HG02759 (cell line): ENCODE results near the gene ABI2.
"Not testable (repeated sequence)": the region's sequence is repeated elsewhere in the genome, so short reads cannot be mapped to it uniquely, and the experiment has no call there.

Experiments
- ATAC-seq: cut with Tn5 transposase; IDR thresholded peaks from one replicate; pipeline ENCODE4 v1.9.1; 2021; ENCODE audit warnings: mild to moderate bottlenecking, moderate library complexity; ENCODE audit not compliant: unreplicated experiment

The ABI2 gene

GRCh38 chr2:203418271-203418670, 90.1 kb downstream of the ABI2 start:
- ATAC-seq = no peak

GRCh38 chr2:203427061-203427460, 98.9 kb downstream of the ABI2 start:
- ATAC-seq = no peak

- not testable (repeated sequence) for ATAC-seq
Measured at GRCh38 chr2:203429643-203430042, 101.4 kb downstream of the ABI2 start.

- ATAC-seq = no peak
Measured at GRCh38 chr2:203431391-203432185, 103.4 kb downstream of the ABI2 start.

GRCh38 chr2:203432811-203433210, 104.6 kb downstream of the ABI2 start:
- no peak for ATAC-seq

GRCh38 chr2:203436496-203436895, 108.3 kb downstream of the ABI2 start:
- ATAC-seq = no peak

GRCh38 chr2:203437511-203437910, 109.3 kb downstream of the ABI2 start:
- ATAC-seq = no peak

- no peak for ATAC-seq
Measured at GRCh38 chr2:203438528-203438927, 110.3 kb downstream of the ABI2 start.

GRCh38 chr2:203440671-203441070, 112.5 kb downstream of the ABI2 start:
- ATAC-seq = no peak

- no peak for ATAC-seq
Measured at GRCh38 chr2:203441463-203441862, 113.3 kb downstream of the ABI2 start.

- ATAC-seq = no peak
Measured at GRCh38 chr2:203442463-203442862, 114.3 kb downstream of the ABI2 start.

GRCh38 chr2:203444738-203445137, 116.5 kb downstream of the ABI2 start:
- ATAC-seq = no peak

- ATAC-seq = no peak
Measured at GRCh38 chr2:203446071-203446481, 117.9 kb downstream of the ABI2 start.

GRCh38 chr2:203446780-203447179, 118.6 kb downstream of the ABI2 start:
- ATAC-seq = no peak

- no peak for ATAC-seq
Measured at GRCh38 chr2:203450561-203450960, 122.4 kb downstream of the ABI2 start.

GRCh38 chr2:203451011-203451410, 122.8 kb downstream of the ABI2 start:
- no peak for ATAC-seq

GRCh38 chr2:203451689-203452088, 123.5 kb downstream of the ABI2 start:
- no peak for ATAC-seq

- ATAC-seq = no peak
Measured at GRCh38 chr2:203453858-203454451, 125.8 kb downstream of the ABI2 start.

- no peak for ATAC-seq
Measured at GRCh38 chr2:203455209-203455608, 127.0 kb downstream of the ABI2 start.

- ATAC-seq = no peak
Measured at GRCh38 chr2:203461746-203462145, 133.6 kb downstream of the ABI2 start.

GRCh38 chr2:203462308-203462707, 134.1 kb downstream of the ABI2 start:
- no peak for ATAC-seq

GRCh38 chr2:203463266-203463678, 135.1 kb downstream of the ABI2 start:
- ATAC-seq = no peak
